Retina (tissue), 1 donor: ENCODE measurements around the gene ZNF322.
"Not testable (repeated sequence)": the region's sequence is repeated elsewhere in the genome, so short reads cannot be mapped to it uniquely, and the experiment has no call there.

Experiments
- DNase-seq: peaks from one replicate; pipeline ENCODE4 v3.0.0-alpha.2; 2016

Gene ZNF322

GRCh38 chr6:26659042-26659999 lies at the start of gene ZNF322:
ZNF322 (minus strand) TSS chr6:26659746; CDS start chr6:26638553, 21,193 bp downstream.
- DNase-seq, result peak; percentile 97

GRCh38 chr6:26705780-26706179 lies 46.2 kb upstream of the ZNF322 start:
- not testable (repeated sequence) for DNase-seq

GRCh38 chr6:26705352-26705751 lies 45.8 kb upstream of the ZNF322 start:
- DNase-seq, result not testable (repeated sequence)

- DNase-seq, result not testable (repeated sequence)
Observed at GRCh38 chr6:26701023-26701747, 41.6 kb upstream of the ZNF322 start.

- not testable (repeated sequence) for DNase-seq
Observed at GRCh38 chr6:26697496-26697895, 38.0 kb upstream of the ZNF322 start.

- not testable (repeated sequence) for DNase-seq
Observed at GRCh38 chr6:26689324-26689947, 29.9 kb upstream of the ZNF322 start.

- not testable (repeated sequence) for DNase-seq
Observed at GRCh38 chr6:26682435-26683042, 23.0 kb upstream of the ZNF322 start.

GRCh38 chr6:26673287-26673686 lies 13.7 kb upstream of the ZNF322 start:
- DNase-seq, result not testable (repeated sequence)

- not testable (repeated sequence) for DNase-seq
Observed at GRCh38 chr6:26670558-26670957, 11.0 kb upstream of the ZNF322 start.

GRCh38 chr6:26670003-26670402 lies 10.5 kb upstream of the ZNF322 start:
- not testable (repeated sequence) for DNase-seq

- no peak for DNase-seq
Observed at GRCh38 chr6:26660000-26660361, 435 bp upstream of the ZNF322 start.

GRCh38 chr6:26657256-26657655 lies 2.3 kb downstream of the ZNF322 start:
- DNase-seq, result no peak

GRCh38 chr6:26653007-26653406 lies 6.5 kb downstream of the ZNF322 start:
- no peak for DNase-seq

GRCh38 chr6:26651133-26651781 lies 8.3 kb downstream of the ZNF322 start:
- DNase-seq, result no peak

- no peak for DNase-seq
Observed at GRCh38 chr6:26646074-26646473, 13.5 kb downstream of the ZNF322 start.

- DNase-seq, result no peak
Observed at GRCh38 chr6:26640806-26641205, 18.7 kb downstream of the ZNF322 start.

- DNase-seq, result no peak
Observed at GRCh38 chr6:26629359-26629758, 30.2 kb downstream of the ZNF322 start.

GRCh38 chr6:26627843-26628242 lies 31.7 kb downstream of the ZNF322 start:
- no peak for DNase-seq

- no peak for DNase-seq
Observed at GRCh38 chr6:26624557-26624956, 35.0 kb downstream of the ZNF322 start.

- no peak for DNase-seq
Observed at GRCh38 chr6:26623339-26623859, 36.1 kb downstream of the ZNF322 start.

- DNase-seq, result peak; percentile 72
Observed at GRCh38 chr6:26613689-26614683, 45.6 kb downstream of the ZNF322 start.
